GM18526 (cell line): ENCODE results near the gene PRKAG1.

Source experiments
- POLR2A ChIP-seq: IDR thresholded peaks from 3 replicates; pipeline ENCODE4 v1.6.1; 2011; ENCODE audit not compliant: insufficient read length; ENCODE audit errors: extremely low read depth

The PRKAG1 gene

GRCh38 chr12:49018261-49019119 is at the start of gene PRKAG1:
Gene PRKAG1, minus strand, starts transcription at chr12:49018776. Its CDS starts 36 bp downstream, at chr12:49018740.
- peak; percentile 89 for TF ChIP-seq POLR2A

DNA sequence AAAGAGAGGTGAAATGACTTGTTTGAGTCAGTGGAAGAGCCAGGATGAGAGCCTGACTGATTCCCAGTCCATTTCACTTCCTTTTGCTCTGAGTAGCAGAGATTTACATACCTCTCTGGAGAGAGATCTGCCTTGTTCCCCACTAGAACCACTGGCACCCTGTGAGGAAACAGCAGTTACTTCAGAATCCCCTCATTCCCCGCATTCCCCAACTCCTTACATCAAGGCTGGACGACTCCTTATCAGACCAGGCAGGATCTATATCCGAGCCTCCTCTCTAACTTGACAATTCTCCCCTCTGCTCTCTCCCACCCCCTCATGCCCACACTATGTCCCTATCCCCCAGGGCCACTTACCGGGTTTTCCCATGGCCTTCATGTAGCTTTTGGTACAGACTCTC is 47.5 kb upstream of the PRKAG1 start:
- no peak for TF ChIP-seq POLR2A

GRCh38 chr12:49064767-49065152 is 46.2 kb upstream of the PRKAG1 start:
- no peak for TF ChIP-seq POLR2A

DNA sequence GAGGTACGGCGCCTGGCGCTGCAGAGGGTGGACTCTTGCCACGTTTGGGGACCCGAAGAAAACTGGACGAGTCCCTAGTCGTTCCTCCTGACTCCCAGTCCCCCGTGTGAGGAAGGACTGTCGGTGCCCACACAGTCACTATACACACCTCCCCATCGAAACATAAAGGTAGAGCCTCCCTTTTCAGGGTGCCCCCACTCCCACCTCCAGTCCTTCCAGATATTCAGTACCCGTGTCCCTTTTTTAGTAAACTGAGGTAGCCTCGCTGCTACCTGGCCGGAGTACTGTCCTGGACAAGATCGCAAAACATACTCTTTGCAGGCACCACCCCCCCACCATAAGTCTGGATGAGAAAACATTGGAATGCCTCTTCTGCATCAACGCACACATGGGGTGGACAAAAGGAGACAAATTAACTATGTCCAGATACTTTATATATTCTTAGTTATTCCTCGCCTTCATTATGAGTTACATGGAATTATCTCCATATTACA is 42.6 kb upstream of the PRKAG1 start:
- TF ChIP-seq POLR2A: no peak

DNA sequence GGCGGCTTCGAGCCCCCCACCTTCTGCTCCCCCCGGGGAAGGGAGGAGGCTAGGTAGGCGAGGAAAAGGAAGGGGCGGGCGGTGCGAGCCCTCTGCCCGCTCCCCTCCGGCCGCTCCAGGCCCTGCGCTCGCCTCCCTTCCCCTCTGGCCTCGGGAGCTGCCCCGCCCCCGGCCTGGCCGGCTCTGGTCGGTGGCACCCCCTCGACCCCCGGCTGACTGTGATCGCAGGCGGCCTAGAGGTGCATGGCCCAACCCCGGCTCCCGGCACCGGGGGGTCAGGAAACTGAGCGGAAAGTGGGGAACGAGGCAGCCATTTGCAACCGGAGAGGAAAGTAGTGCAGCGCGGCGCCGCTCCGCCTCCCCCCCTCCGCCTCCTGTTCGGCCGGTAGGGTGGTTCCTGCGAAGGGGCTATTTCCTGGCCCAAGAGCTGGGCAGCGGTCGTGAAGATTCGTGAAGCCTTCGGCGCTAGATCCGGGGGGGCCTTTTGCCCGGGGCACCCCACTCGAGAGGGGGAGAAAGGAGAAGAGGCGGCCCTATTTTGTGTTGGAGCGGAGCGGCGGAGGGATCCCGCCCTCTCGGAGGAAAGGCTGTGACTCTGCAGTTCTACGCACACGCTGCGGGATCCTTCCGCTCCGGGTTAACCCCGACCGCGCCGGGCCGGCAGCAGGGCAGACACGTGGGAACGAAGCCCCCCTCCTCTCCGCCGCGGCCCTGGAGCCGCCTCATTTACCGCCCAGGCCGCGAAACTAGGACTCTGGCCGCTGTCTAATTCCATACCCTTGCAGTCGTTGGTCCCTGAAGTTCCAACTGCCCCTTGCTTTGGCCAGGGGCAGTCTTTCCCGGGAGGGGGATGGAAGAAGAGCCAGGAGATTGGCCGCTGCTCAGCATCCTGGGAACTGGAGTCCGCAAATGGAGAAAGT is 41.9 kb upstream of the PRKAG1 start, which contains the start of gene KMT2D:
KMT2D (minus strand) TSS at position 558 of the 920 bp plus-strand sequence. CDS start 5,470 bp downstream, outside the sequence.
- TF ChIP-seq POLR2A: peak; percentile 60

DNA sequence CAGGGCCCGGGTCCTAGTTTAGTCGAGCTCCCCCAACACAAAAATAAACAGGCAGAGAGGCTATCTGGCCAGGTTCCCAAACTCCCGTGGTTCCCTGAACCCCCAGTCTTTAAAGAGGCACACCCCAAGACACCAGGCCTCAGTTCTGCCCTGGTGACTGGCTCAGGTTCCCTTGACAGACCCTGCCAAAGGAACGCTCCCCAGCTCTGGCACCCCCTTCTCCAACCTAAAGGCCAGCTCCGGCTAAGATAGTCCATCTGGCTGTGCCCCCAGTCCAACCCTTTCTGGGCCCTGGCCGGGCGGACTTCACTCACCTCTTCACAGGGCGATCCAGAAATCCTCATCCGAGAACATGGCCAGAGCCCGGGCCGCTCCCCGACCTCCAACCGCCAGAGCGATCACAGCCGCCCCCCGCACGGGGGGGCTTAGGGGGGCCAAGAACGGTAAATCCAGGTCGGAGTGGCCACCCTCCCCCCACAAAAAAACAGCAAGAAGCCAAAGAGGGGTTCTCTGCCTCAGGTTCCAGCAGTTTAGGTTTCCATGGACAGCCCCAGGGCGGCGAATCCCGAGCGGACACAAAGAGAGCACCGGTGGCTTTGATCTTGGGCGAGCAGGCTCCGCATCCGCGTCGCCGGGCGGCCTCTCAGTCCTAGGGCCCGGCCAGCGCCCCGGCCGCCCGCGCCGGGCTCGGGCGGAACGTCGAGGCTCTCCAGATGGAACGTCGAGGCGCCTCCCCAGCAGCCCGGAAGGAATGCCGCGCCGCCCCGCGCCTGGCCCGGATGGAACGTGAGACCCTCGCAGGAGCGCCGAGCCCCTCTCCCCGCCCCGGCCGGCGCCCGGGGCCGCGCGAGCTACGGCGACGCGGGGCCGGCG is 41.0 kb upstream of the PRKAG1 start:
- no peak for TF ChIP-seq POLR2A

GRCh38 chr12:49059045-49059298 is 40.4 kb upstream of the PRKAG1 start:
- TF ChIP-seq POLR2A: no peak

DNA sequence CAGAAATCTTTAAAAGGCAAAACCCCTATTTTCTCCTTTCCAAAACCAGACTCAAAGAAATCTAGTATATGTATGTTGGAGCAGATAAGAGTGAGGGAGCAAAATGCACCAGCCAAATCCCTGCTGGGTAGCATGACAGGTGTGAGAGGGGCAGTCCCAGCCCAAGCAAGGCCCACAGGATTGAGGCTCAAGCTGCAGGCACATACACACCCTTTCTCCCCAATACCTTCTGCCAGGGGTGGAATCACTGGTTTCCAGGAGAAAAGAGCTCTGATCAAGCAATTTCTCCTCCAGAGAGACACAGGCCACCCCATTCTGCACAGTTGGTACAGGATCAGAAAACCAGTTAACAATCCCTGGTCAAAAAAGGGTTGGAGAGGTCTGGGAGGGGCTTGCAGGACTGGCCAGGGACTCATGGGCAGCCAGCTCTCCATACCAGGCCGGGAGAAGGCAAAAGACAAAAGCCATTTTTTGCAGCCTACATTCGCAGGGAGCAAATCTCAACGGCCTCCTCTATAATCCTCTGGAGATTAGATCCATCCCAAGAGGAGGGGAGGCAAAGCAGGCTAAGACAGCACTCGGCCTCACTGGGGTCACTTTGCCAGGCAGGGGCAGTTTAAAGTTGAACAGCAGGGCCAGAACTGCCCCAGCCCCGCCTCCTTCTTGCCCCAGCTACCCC is 39.9 kb upstream of the PRKAG1 start:
- TF ChIP-seq POLR2A: no peak

- TF ChIP-seq POLR2A: no peak
Observed at GRCh38 chr12:49057888-49058287, 39.3 kb upstream of the PRKAG1 start.

DNA sequence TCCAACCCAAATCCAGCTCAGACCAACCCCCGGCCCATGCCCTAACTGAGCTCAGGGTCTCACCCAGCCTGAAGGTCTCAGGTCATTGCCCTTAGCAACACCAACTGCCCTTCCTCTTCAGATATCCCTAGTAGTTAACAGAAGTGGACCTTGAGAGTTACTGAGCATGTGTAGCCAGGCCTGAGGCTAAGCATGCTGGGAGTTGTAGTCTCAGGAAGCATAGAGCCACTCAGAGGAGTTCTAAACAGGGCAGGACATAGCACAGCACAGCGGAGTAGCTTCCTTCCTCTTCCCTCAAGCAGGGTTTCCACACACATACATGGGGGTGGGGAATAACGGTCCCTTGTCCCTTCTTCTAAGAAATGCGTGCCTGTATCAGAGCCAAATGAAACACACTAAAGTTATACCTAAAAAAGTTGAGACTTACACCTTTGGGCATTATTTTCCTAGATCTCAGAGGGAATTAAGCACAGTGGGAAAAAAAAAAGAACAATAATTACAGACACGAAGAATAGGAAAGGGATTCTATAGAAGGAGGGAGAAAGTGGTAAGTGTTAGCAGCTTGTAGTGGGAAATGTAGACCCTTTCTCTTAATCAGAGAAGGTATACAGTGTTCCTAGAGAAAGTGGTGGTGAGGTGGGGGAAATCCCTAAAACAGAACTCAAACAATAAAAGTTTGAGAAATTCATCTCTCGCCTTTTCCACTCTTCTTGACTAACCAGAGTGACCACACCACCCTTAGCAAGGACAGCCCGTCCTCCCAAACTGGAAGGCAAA is 37.6 kb upstream of the PRKAG1 start:
- no peak for TF ChIP-seq POLR2A

- TF ChIP-seq POLR2A: no peak
Observed at GRCh38 chr12:49055092-49055491, 36.5 kb upstream of the PRKAG1 start.

- no peak for TF ChIP-seq POLR2A
Observed at GRCh38 chr12:49054524-49054923, 35.9 kb upstream of the PRKAG1 start.

DNA sequence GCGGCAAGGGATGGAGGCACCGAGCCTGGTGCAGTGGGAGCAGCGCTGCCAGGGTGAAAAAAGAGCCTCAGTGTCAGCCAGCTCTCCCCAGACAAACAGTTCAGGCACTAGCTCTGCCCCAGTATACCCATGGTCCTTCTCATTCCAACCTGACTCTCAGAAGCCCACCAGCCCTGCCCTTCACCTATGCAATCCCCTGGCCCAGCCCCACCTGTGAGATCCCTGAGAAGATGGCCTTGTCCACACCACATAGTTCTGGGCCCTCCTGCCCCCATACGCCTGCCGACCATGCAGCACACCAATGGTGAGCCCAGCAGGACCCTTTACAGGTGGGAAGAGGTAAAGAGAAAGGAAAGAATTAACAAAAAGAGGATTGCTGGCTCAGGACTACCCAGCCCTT is 35.5 kb upstream of the PRKAG1 start:
- TF ChIP-seq POLR2A: no peak

DNA sequence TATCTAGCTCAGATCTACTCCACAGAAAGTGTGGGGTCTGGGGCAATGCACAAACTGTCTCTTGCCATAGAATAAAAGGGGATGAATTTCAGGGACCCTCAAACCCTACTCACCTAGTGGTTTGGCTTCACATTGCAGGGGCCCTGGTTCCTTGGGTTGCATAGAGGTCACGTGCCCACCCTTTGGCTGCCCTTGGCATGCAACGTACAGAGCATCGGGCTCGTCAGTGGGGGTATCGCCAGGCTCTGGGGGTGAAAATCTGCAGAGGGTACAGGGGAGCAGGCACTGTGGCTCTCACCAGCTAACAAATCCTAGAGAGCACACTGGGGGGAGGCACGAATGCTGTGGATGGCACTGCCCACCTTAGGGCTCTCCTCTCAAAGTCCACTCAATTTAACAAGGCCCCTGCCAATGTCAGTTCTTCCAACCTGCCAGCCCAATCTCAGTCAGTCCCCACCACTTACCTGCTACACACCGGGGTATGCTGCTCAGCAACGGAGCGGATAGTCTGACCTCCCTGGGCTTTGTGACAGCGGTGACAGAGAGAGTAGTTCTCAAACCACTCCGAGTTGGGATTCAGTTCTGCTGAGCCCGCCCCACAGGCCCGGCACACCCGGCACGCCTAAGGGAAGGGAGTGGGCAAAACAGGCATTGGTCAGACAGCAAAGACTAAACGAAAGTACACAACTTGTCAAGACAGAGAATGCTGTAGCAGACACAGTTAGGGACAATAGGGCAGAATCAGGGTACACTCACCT is 34.1 kb upstream of the PRKAG1 start:
- TF ChIP-seq POLR2A: no peak
